ENCODE measurements around the gene EIF1AD. TPM values are rescaled to one million over a fixed set of nuclear protein-coding genes. Genes with fewer than 3 reads are reported as not detected.
"Not testable (repeated sequence)": the region's sequence is repeated elsewhere in the genome, so short reads cannot be mapped to it uniquely, and the experiment has no call there.

The EIF1AD gene
- total and polyA plus RNA-seq, 2 experiments from 2014 or later = 19.4 to 25.6 TPM

DNA sequence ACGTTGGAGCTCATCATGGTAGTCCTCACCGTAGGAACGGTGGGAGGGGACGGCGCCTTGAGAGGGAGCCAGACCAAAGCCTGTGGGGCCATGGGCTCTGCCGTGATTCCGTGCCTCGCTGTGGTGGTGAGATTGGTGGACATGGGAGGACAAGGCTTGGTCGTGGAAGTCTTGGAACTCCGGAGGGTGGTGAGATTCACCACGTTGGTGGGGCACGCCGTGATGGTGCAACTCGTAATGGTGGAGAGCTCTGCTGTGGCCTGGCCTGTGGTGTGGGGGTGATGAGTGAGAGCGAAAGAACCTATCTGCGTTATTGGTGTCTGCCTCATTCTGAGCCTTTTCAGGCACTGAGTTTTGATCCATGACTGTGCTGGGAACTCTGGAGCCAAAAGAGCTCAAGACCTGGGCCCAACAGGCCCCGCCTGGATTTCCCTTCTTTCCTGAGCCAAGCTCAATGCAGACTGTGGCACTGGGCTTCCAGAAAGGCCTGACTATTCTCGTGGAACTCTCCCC lies 24.1 kb upstream of the EIF1AD start, which contains the start of gene CATSPER1:
TSS of gene CATSPER1 (minus strand) at position 463 of the 513 bp plus-strand sequence. CDS start at position 363, 100 bp downstream.
- no peak within 1 kb of the TSS for H3K4me3 ChIP-seq
- no peaks in the 10 kb centered on the region for H3K27me3 ChIP-seq
- H3K4me2 ChIP-seq = no peak within 1 kb of the TSS
- H3K27ac ChIP-seq = no peak within 1 kb of the TSS
- H3K9me2 ChIP-seq (replicated peaks; ENCODE audit: insufficient read depth) = no peaks in the 10 kb centered on the region
- DNase-seq (ENCODE audit: low spot score) = no peak
- TF ChIP-seq EZH2phosphoT487 (IDR thresholded peaks at IDR 0.05; ENCODE audit: low read depth, severe bottlenecking, unreplicated experiment) (no peak), EZH2 (IDR thresholded peaks at IDR 0.05; ENCODE audit: borderline replicate concordance) (no peak)
- TF ChIP-seq, protein P1, sequence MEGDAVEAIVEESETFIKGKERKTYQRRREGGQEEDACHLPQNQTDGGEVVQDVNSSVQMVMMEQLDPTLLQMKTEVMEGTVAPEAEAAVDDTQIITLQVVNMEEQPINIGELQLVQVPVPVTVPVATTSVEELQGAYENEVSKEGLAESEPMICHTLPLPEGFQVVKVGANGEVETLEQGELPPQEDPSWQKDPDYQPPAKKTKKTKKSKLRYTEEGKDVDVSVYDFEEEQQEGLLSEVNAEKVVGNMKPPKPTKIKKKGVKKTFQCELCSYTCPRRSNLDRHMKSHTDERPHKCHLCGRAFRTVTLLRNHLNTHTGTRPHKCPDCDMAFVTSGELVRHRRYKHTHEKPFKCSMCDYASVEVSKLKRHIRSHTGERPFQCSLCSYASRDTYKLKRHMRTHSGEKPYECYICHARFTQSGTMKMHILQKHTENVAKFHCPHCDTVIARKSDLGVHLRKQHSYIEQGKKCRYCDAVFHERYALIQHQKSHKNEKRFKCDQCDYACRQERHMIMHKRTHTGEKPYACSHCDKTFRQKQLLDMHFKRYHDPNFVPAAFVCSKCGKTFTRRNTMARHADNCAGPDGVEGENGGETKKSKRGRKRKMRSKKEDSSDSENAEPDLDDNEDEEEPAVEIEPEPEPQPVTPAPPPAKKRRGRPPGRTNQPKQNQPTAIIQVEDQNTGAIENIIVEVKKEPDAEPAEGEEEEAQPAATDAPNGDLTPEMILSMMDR (IDR thresholded peaks at IDR 0.05; ENCODE audit: poor library complexity) = no peak
- H3K36me3 ChIP-seq (replicated peaks; ENCODE audit: insufficient read depth, low read depth) = no peaks in the 10 kb centered on the region
- H3K79me2 ChIP-seq = no peaks in the 10 kb centered on the region
- no peak within 1 kb of the TSS for H2AFZ ChIP-seq
- WGBS (ENCODE audit: low lambda C conversion rate, missing lambda C conversion rate) = 94% methylated on average over 18 of the region's 18 CpGs
- H3K4me1 ChIP-seq (ENCODE audit: insufficient read depth) = no peaks in the 10 kb centered on the region
- H3K9me3 ChIP-seq (ENCODE audit: low read depth) = no peaks in the 10 kb centered on the region
- H4K20me1 ChIP-seq (ENCODE audit: insufficient read depth, poor library complexity, severe bottlenecking) = no peaks in the 10 kb centered on the region

DNA sequence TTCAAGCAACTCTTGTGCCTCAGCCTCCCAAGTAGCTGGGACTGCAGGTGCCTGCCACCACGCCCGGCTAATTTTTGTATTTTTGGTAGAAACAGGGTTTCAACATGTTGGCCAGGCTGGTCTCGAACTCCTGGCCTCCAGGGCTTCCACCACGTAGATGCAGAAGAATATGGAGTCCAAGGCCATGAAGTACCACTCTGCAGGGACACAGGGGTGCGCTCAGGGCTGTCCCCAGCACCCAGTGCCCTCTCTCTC lies 21.2 kb upstream of the EIF1AD start:
- not testable (repeated sequence) for H3K27ac ChIP-seq; H3K4me1 ChIP-seq (ENCODE audit: insufficient read depth); H3K4me3 ChIP-seq; H3K4me2 ChIP-seq; H2AFZ ChIP-seq; H3K9me2 ChIP-seq (replicated peaks; ENCODE audit: insufficient read depth); H3K79me2 ChIP-seq; H3K9me3 ChIP-seq (ENCODE audit: low read depth); H3K27me3 ChIP-seq; H4K20me1 ChIP-seq (ENCODE audit: insufficient read depth, poor library complexity, severe bottlenecking); H3K36me3 ChIP-seq (replicated peaks; ENCODE audit: insufficient read depth, low read depth); DNase-seq (ENCODE audit: low spot score)
- 82% methylated on average over 5 of the region's 5 CpGs for WGBS (ENCODE audit: low lambda C conversion rate, missing lambda C conversion rate)

DNA sequence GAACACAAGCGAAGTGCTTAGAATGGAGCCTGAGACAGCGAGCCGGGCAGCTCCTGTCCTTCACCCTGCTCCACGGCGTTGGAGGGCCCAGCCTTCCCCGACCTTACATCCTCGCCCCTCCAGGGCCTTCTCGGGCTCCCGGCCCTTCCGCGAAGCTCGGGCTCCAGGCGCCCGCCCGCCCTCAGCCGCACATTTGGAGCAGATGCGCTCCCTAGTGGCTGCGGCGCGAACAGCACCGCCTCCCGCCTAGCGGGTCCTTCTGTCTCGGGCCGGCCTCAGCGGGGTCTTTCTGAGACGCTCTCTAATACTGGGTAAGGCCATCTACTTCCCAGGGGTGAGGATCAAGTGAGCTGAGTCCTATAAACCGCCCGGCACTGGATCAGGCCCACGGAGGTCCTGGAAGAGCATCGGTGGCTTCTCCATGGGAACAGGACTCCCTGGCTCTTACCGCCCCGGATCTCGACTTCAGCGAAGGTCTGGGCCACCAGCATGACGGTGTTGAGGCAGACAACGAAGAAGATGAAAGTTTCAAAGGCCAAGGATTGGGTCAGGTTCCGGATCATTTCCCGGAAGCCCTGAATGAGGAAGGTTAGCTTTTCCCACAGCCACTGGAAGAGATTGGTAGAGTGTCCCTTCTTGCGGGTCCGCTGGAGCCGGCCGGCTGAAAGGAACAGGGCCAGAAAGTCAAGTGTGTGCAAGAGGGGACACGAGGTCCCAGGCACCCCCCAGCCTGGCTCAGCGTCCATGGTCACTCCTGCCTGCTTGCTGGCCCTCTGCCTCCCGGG lies 20.6 kb upstream of the EIF1AD start:
- H3K4me1 ChIP-seq (ENCODE audit: insufficient read depth) = no peaks in the 10 kb centered on the region
- H3K4me3 ChIP-seq = no peak overlapping the region
- peak; percentile 81 for DNase-seq (ENCODE audit: low spot score)
- no peaks in the 10 kb centered on the region for H3K36me3 ChIP-seq (replicated peaks; ENCODE audit: insufficient read depth, low read depth)
- H2AFZ ChIP-seq = peak overlapping the region; percentile 40
- peak overlapping the region; percentile 82 for H3K4me2 ChIP-seq
- TF ChIP-seq, protein P1 (IDR thresholded peaks at IDR 0.05; ENCODE audit: poor library complexity) = peak; percentile 83
- TF ChIP-seq EZH2 (IDR thresholded peaks at IDR 0.05; ENCODE audit: borderline replicate concordance) = no peak
- no peak overlapping the region for H3K27ac ChIP-seq
- H3K9me2 ChIP-seq (replicated peaks; ENCODE audit: insufficient read depth) = no peaks in the 10 kb centered on the region
- 28% methylated on average over 45 of the region's 46 CpGs for WGBS (ENCODE audit: low lambda C conversion rate, missing lambda C conversion rate)
- no peaks in the 10 kb centered on the region for H3K27me3 ChIP-seq
- H3K79me2 ChIP-seq = no peaks in the 10 kb centered on the region
- no peaks in the 10 kb centered on the region for H4K20me1 ChIP-seq (ENCODE audit: insufficient read depth, poor library complexity, severe bottlenecking)
- no peaks in the 10 kb centered on the region for H3K9me3 ChIP-seq (ENCODE audit: low read depth)

DNA sequence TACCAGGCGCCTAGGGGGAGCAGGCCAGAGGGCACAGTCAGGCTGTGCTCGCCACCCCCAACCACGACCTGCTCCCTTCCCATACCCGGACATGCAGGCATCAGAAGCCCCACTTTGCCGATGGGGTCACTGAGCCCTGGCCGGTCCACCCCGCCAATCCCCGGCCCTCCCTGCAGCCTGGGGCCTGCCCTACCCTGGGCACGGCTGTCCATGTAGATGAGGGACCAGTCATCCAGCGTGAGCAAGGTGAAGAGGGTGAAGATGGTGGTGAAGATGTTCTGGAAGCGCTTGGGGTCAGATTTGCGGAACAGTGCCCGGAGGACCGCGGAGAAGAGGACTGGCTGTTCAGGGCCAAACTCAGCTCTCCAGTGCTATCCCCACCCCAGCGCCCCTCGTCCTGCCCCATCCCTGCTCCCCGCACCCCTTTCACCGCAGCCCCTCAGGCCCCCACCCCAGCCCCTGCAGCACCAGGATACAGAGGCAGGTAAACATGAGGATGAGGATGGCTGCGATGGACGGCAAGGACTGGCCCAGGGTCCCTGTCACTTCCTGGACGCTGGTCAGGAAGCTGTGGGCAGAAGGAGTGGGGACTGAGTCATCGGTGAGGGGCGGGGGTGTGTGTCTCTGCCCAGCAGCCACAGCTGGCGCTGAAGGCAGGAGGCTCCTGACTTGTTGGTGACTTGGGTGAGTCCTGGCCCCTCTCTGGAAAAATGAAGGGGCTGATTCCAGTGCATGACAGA lies 18.8 kb upstream of the EIF1AD start:
- H3K4me3 ChIP-seq = no peak overlapping the region
- WGBS (ENCODE audit: low lambda C conversion rate, missing lambda C conversion rate) = 85% methylated on average over 23 of the region's 25 CpGs
- H3K36me3 ChIP-seq (replicated peaks; ENCODE audit: insufficient read depth, low read depth) = no peaks in the 10 kb centered on the region
- no peak overlapping the region for H3K4me2 ChIP-seq
- no peaks in the 10 kb centered on the region for H3K9me2 ChIP-seq (replicated peaks; ENCODE audit: insufficient read depth)
- no peak for DNase-seq (ENCODE audit: low spot score)
- H3K4me1 ChIP-seq (ENCODE audit: insufficient read depth) = no peaks in the 10 kb centered on the region
- H3K79me2 ChIP-seq = no peaks in the 10 kb centered on the region
- no peak overlapping the region for H3K27ac ChIP-seq
- TF ChIP-seq EZH2 (IDR thresholded peaks at IDR 0.05; ENCODE audit: borderline replicate concordance) (no peak), EZH2phosphoT487 (IDR thresholded peaks at IDR 0.05; ENCODE audit: low read depth, severe bottlenecking, unreplicated experiment) (no peak)
- TF ChIP-seq, protein P1 (IDR thresholded peaks at IDR 0.05; ENCODE audit: poor library complexity) = no peak
- H4K20me1 ChIP-seq (ENCODE audit: insufficient read depth, poor library complexity, severe bottlenecking) = no peaks in the 10 kb centered on the region
- no peaks in the 10 kb centered on the region for H3K27me3 ChIP-seq
- H3K9me3 ChIP-seq (ENCODE audit: low read depth) = no peaks in the 10 kb centered on the region
- no peak overlapping the region for H2AFZ ChIP-seq
